Esophagus (tissue), 2 donors: ENCODE measurements around the gene ARHGAP29. TPM values are rescaled to one million over a fixed set of nuclear protein-coding genes. Genes with fewer than 3 reads are reported as not detected.

Source experiments
- H3K27ac ChIP-seq, 2 donors: one replicate each; pipeline ENCODE4 v1.5.1; 2013; ENCODE audit warnings: low read depth in 2 of 2, mild to moderate bottlenecking in 2 of 2, inconsistent platforms in 1 of 2, low read length in 1 of 2, moderate library complexity in 1 of 2
- H3K27me3 ChIP-seq, 2 donors: one replicate each; pipeline ENCODE4 v1.6.1; 2013; ENCODE audit warnings: low read length in 2 of 2, control low read depth in 1 of 2, mild to moderate bottlenecking in 1 of 2; ENCODE audit not compliant: insufficient read depth in 2 of 2, control insufficient read depth in 1 of 2
- H3K36me3 ChIP-seq, 2 donors: one replicate each; pipeline ENCODE4 v1.6.1; 2013; ENCODE audit warnings: low read length in 1 of 2; ENCODE audit not compliant: control insufficient read depth in 2 of 2, insufficient read depth in 2 of 2
- H3K4me1 ChIP-seq, 2 donors: one replicate each; pipeline ENCODE4 v1.6.1; 2013; ENCODE audit warnings: low read length in 1 of 2; ENCODE audit not compliant: control insufficient read depth in 2 of 2, insufficient read depth in 2 of 2
- H3K4me3 ChIP-seq, 2 donors: one replicate each; pipeline ENCODE4 v1.5.1; 2013; ENCODE audit warnings: low read length in 2 of 2, mild to moderate bottlenecking in 2 of 2, low read depth in 1 of 2, moderate library complexity in 1 of 2
- H3K9me3 ChIP-seq, 2 donors: one replicate each; pipeline ENCODE4 v1.6.1; 2013; ENCODE audit warnings: mild to moderate bottlenecking in 2 of 2, low read depth in 1 of 2, low read length in 1 of 2, moderate library complexity in 1 of 2; ENCODE audit not compliant: control insufficient read depth in 2 of 2, insufficient read depth in 1 of 2
- WGBS, 2 donors: extraction: QIAGEN DNeasy Blood & Tissue Kit; methylation state at CpG; one replicate each; pipeline ENCODE4 v1.1.7; 2013; 5-methylcytosine and 5-hydroxymethylcytosine counted together
- polyA plus RNA-seq, 2 donors: library from polyadenylated mRNA; stranded (reverse); fragments of 200-250 nt; gene quantifications; one replicate each; pipeline ENCODE4 v1.2.3, GENCODE V29; 2013
- donor health status: healthy with polysubstance abuse.
- donor health status: Bipolar disorder and iron deficiency.

ARHGAP29 gene
- polyA plus RNA-seq, 2 donors: 2.7 to 2.8 TPM

DNA sequence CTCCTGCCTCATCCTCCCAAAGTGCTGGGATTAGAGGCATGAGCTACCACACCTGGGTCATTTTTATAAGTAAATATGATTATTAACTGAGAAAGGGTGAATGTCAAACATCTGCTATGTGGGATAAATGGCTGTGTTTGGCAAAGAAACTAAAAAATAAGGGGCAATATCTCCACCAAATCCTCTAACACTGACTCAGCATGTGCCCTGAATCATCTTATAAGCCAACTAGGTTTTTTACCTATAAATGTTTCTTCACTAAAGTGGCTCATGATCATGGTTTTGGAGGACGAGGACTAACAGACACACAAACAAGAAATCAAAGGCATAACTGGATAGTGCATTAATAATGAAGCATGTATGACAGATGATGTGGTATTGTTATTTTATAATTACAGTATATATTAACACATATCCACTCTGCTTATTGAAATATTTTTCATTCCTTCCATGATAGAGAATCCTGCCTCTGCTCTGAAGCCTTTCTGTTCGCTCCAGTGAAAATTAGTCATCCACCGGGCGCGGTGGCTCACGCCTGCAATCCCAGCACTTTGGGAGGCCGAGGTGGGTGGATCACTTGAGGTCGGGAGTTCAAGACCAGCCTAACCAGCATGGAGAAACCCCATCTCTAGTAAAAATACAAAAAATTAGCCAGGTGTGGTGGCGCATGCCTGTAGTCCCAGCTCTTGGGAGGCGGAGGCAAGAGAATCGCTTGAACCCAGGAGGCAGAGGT, 11.7 kb upstream of the ARHGAP29 start:
- no peak overlapping the region for H3K27ac ChIP-seq
- peaks cover 0 to 3% of the 10 kb centered on the region in 2 donors for H3K27me3 ChIP-seq
- no peaks in the 10 kb centered on the region for H3K36me3 ChIP-seq
- no peak overlapping the region for H3K4me3 ChIP-seq
- WGBS, 2 donors: 83 to 88% methylated on average over 11 of the region's 11 CpGs
- no peaks in the 10 kb centered on the region for H3K9me3 ChIP-seq
- H3K4me1 ChIP-seq: no peaks in the 10 kb centered on the region

DNA sequence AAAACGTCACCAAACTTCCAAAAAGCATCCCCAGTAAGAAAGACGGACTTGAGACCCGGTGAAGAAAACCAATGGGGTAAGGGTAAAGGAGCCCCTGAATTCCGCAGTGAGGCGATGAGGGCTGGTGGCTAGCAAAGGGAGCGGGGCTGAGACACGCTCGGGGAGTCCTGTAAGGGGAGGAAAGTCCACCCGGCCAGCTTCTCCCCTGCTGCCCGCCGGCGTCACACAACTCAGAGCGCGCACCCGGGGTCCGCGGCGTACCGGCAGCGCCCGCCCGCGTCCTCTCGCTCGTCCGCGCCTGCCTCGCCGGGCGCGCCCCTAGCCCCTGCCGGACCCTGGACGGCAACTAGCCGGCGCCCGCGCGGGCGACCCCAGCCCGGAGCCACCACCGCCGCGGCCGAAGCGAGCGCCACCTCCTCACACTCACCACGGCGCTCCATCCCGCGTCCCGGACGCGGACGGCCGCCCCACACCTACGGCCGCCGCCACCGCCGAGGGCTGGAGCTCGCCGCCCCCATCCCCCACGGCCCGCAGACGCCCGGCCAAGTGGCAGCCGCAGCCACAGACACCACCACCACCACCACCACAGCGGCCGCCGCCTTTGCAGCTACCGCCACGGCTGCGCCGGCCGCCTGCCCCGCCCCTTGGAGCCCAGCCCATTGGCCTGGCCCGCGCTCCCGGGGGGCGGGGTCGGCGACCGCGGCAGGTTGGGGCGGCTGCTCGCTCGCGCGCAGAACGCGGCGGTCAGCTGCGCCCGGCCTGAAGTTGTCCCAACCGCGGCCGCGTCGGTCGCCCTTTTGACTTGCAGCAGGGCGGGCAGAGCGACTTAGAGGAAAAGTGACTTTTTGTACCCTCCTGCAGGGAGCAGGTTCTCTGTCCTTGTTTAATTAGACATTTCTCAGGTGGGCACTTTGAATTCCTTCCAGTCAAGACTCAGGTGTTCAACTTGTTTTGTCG, 10.0 kb upstream of the ARHGAP29 start:
- H3K9me3 ChIP-seq: no peaks in the 10 kb centered on the region
- H3K36me3 ChIP-seq: no peaks in the 10 kb centered on the region
- H3K4me3 ChIP-seq: peak overlapping the region; percentile 67 to 71
- 1% methylated on average over 87 to 103 of the region's 103 CpGs for WGBS, 2 donors
- H3K27ac ChIP-seq: peak overlapping the region; percentile 63 to 65
- H3K27me3 ChIP-seq: peaks cover 0 to 3% of the 10 kb centered on the region in 2 donors
- no peaks in the 10 kb centered on the region for H3K4me1 ChIP-seq

DNA sequence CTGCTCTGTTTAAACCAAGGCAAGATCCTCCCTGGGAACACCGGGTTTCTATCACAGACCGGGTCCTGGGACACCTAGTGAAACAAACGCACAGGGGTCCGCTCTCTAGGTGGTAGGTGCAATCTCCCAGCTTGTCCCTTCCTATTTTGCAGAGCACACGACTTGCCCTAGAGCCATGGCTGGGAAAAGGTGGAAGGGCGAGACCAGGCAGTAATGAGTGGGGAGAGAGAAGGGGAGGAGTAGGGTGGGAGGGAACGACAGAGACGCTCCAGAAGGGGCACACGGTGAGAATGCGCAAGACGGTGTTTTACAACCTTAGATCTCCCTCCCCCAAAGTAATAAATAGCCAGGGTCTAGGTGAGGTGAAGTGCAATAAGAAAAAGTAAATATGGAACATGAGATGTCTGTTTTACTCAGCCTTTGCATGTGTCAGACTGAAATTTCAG, 9.3 kb upstream of the ARHGAP29 start:
- WGBS, 2 donors: 12 to 16% methylated on average over 11 of the region's 11 CpGs
- Histone ChIP-seq H3K4me1 (no peaks in the 10 kb centered on the region), H3K27ac (peak overlapping the region; percentile 63 to 65), H3K9me3 (no peaks in the 10 kb centered on the region), H3K36me3 (no peaks in the 10 kb centered on the region), H3K4me3 (peak overlapping the region; percentile 67 to 71), H3K27me3 (peaks cover 0 to 3% of the 10 kb centered on the region in 2 donors)

DNA sequence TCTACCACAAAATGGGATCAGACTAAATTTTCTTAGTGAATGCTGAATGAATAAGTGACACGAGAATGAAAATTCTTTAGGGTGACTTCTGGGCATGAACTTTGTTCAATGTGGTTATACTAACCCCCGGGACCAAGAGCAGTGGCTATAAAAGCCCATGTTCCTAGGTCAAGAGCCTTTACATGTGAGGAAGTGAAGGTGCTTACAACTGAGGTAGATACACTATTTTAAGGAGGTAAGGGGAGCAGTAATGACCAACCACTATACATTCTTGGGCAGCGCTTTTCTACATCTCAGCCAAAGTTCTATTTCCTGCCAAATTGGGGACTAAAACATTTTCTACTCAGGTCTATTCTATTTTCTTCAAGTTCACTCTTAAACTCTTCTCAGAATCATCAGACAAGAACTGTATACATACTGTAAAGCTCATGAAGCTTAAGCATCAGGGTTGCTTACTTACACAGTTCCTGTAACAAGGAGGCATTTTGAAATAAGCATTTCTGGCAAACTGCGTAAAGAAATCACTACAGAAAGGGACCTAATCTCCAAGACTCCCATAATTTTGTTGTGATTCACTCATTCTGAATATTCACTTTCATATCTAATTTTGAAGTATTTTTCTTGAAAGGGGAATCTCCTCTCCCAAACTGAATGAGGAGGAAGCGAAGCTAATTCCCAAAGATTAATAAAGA, 8.5 kb upstream of the ARHGAP29 start:
- peak overlapping the region in 1 of 2 donors; percentile 3 for H3K27ac ChIP-seq
- H3K4me3 ChIP-seq: no peak overlapping the region
- 76 to 80% methylated on average over 5 of the region's 5 CpGs for WGBS, 2 donors

DNA sequence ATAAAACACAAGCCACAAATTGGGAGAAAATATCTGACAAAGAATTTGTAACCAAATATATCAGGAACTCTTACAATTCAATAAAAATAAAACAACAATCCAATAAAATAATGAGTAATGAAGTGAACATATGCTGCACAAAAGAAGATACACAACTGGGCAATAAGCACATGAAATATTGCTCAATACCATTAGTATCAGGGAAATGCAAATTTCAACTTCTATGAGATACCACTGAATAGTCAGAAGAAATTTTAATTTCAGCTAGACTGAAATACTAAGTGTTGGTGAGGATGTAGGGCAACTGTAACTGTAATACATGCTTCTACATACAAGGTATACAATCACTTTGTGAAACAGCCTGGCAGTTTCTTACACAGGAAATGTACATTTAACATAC, 7.4 kb upstream of the ARHGAP29 start:
- Histone ChIP-seq H3K4me1 (no peaks in the 10 kb centered on the region), H3K4me3 (no peak overlapping the region), H3K9me3 (no peaks in the 10 kb centered on the region), H3K27ac (no peak overlapping the region), H3K27me3 (peaks cover 0 to 3% of the 10 kb centered on the region in 2 donors), H3K36me3 (no peaks in the 10 kb centered on the region)

More for the DNA sequence above, 8.5 kb upstream of the ARHGAP29 start:
- Histone ChIP-seq H3K4me1 (no peaks in the 10 kb centered on the region), H3K27me3 (peaks cover 0 to 3% of the 10 kb centered on the region in 2 donors), H3K36me3 (no peaks in the 10 kb centered on the region), H3K9me3 (no peaks in the 10 kb centered on the region)

DNA sequence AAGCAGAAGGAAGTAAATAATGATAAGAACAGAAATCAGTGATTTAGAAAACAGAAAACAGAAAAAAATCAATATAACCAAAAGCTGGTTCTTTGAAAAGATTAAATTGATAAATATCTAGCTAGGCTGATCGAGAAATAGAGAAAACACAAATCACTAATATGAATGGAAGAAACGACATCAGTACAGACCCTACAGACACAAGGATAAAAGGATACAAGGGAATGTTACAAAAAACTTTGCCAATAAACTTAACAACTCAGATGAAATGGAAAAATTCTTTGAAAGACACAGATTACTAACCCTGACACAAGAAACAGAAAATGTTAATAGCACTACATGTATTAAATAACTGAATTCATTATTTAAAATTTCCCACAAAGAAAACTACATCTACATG, 6.3 kb upstream of the ARHGAP29 start:
- Histone ChIP-seq H3K4me3 (no peak overlapping the region), H3K27ac (no peak overlapping the region), H3K36me3 (no peaks in the 10 kb centered on the region), H3K9me3 (no peaks in the 10 kb centered on the region), H3K4me1 (no peaks in the 10 kb centered on the region), H3K27me3 (peaks cover 0 to 3% of the 10 kb centered on the region in 2 donors)
- 88 to 95% methylated on average over 2 of the region's 2 CpGs for WGBS, 2 donors

DNA sequence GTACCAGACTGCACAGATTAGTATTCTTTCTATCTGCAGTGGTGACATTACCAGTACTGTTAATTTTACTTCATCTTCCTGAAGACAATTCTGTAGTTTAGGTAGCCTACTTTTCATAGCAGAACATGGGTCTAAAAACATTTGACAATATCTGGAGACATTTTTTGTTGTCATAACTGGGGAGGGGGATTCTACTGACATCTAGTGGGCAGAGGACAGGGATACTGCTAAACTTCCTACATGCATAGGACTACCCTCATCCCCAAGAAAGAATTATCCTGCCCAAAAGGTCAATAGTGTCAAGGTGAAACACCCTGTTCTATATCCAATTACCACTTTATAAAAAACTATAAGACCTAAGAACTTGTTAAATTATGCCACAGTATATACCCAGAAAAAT, 3.4 kb upstream of the ARHGAP29 start:
- no peaks in the 10 kb centered on the region for H3K9me3 ChIP-seq

DNA sequence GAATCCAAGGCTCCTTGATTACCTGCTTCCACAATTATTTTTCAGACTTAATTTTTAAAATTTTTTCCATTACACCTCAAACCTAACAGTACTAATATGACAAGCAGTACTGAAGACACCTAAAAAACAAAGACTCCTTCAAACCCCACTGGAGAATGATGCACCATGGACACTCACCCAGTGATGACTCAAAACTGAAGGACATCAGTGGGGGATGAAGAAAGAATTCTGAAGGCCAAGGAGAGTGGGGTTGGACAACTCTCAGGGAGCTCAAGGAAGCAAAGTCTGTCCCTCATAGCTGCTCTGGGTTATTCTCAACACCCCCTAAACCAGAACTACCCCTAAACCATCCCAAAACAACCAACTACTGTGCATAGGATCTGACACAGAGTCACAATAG, 2.4 kb upstream of the ARHGAP29 start:
- Histone ChIP-seq H3K4me3 (no peak overlapping the region), H3K27ac (no peak overlapping the region), H3K36me3 (no peaks in the 10 kb centered on the region), H3K9me3 (no peaks in the 10 kb centered on the region), H3K27me3 (peaks cover 0 to 5% of the 10 kb centered on the region in 2 donors), H3K4me1 (no peaks in the 10 kb centered on the region)

More for the DNA sequence above, 3.4 kb upstream of the ARHGAP29 start:
- Histone ChIP-seq H3K27ac (no peak overlapping the region), H3K27me3 (peaks cover under 1 to 3% of the 10 kb centered on the region in 2 donors), H3K4me1 (no peaks in the 10 kb centered on the region), H3K4me3 (no peak overlapping the region), H3K36me3 (no peaks in the 10 kb centered on the region)

DNA sequence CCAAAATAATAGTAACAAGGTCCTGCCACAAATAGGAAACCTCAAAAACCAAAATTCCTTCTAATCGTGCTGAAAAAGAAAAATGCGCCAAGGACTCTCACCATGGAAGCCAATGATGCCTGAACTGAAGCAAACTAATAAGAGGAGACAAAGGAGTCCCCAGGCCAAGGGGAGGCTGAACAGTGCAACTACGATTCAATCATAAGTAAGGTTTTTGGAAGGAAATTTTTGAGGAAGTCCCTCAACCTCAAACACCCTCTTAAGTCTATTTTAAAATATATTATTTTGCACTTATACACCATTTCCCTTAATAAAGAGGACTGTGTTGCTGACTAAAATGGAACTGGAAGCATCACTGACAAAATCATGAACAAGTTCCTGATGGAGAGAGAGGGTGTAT, 1.7 kb upstream of the ARHGAP29 start:
- Histone ChIP-seq H3K9me3 (no peaks in the 10 kb centered on the region), H3K4me3 (no peak overlapping the region), H3K36me3 (no peaks in the 10 kb centered on the region), H3K27ac (no peak overlapping the region), H3K27me3 (peaks cover 0 to 5% of the 10 kb centered on the region in 2 donors), H3K4me1 (no peaks in the 10 kb centered on the region)
- 71 to 75% methylated on average over 3 of the region's 3 CpGs for WGBS, 2 donors
